Astrocyte of the cerebellum (primary cell): ENCODE data around the gene SAYSD1.

ENCODE experiments used
- DNase-seq: peaks from one replicate; pipeline ENCODE4 v3.0.0-alpha.2; 2011; ENCODE audit warnings: low read depth
- H3K4me3 ChIP-seq: 2 replicates; pipeline ENCODE4 v1.5.1; 2011; ENCODE audit warnings: mild to moderate bottlenecking, low read depth, low read length, moderate library complexity
- CTCF ChIP-seq: IDR thresholded peaks from 2 replicates; pipeline ENCODE4 v1.5.1; 2012; ENCODE audit warnings: low read length, low read depth, moderate library complexity, mild to moderate bottlenecking; ENCODE audit errors: missing control alignments
- in situ Hi-C: cut with HindIII; loops from 2 replicates; pipeline ENCODE4 v1.10.0; 2017; ENCODE audit warnings: low sequenced_read_pairs

SAYSD1 gene

GRCh38 chr6:39102071-39102820, 12.7 kb downstream of the SAYSD1 start:
- peak; percentile 52 for DNase-seq
- peak; percentile 62 for TF ChIP-seq CTCF
- in situ Hi-C loops, result no loop called here
- H3K4me3 ChIP-seq, result no peak overlapping the region

- in situ Hi-C loops, result no loop called here
- no peak overlapping the region for H3K4me3 ChIP-seq
- TF ChIP-seq CTCF, result no peak
- no peak for DNase-seq
Observed at GRCh38 chr6:39100358-39100757, 14.6 kb downstream of the SAYSD1 start.

GRCh38 chr6:39095578-39095977, 19.4 kb downstream of the SAYSD1 start:
- H3K4me3 ChIP-seq, result no peak overlapping the region
- no peak for DNase-seq
- in situ Hi-C loops, result no loop called here
- no peak for TF ChIP-seq CTCF

GRCh38 chr6:39093149-39093708, 21.8 kb downstream of the SAYSD1 start:
- in situ Hi-C loops, result no loop called here
- TF ChIP-seq CTCF, result no peak
- no peak for DNase-seq
- no peak overlapping the region for H3K4me3 ChIP-seq

GRCh38 chr6:39092124-39092523, 22.9 kb downstream of the SAYSD1 start:
- in situ Hi-C loops, result no loop called here
- no peak for TF ChIP-seq CTCF
- DNase-seq, result no peak
- H3K4me3 ChIP-seq, result no peak overlapping the region

GRCh38 chr6:39091220-39091619, 23.8 kb downstream of the SAYSD1 start:
- H3K4me3 ChIP-seq, result no peak overlapping the region
- no peak for DNase-seq
- in situ Hi-C loops, result no loop called here
- TF ChIP-seq CTCF, result no peak
